GM23248 (cell line): ENCODE data around the gene RPGRIP1L. TPM values are rescaled to one million over a fixed set of nuclear protein-coding genes. Genes with fewer than 3 reads are reported as not detected.

Source experiments
- DNase-seq: peaks from one replicate; pipeline ENCODE4 v3.0.0-alpha.2; 2015
- H2AFZ ChIP-seq: fragments of 200-600 bp; sonication (generic); 2 replicates; pipeline ENCODE4 v1.6.1; 2016; ENCODE audit warnings: antibody characterized with exemption
- H3F3A ChIP-seq: fragments of 200-600 bp; sonication (generic); 2 replicates; pipeline ENCODE4 v1.6.1; 2016; ENCODE audit warnings: mild to moderate bottlenecking, antibody characterized with exemption, mixed run types; ENCODE audit not compliant: insufficient read depth
- H3K27ac ChIP-seq: fragments of 200-600 bp; sonication (generic); 2 replicates; pipeline ENCODE4 v1.5.1; 2016; ENCODE audit warnings: mild to moderate bottlenecking
- H3K27me3 ChIP-seq: fragments of 200-600 bp; sonication (generic); replicated peaks from 2 replicates; pipeline ENCODE4 v1.6.1; 2016; ENCODE audit warnings: mild to moderate bottlenecking; ENCODE audit not compliant: insufficient read depth
- H3K36me3 ChIP-seq: fragments of 200-600 bp; sonication (generic); 2 replicates; pipeline ENCODE4 v1.6.1; 2016; ENCODE audit warnings: low read depth, mild to moderate bottlenecking
- H3K4me1 ChIP-seq: fragments of 200-600 bp; sonication (generic); 2 replicates; pipeline ENCODE4 v1.6.1; 2016; ENCODE audit warnings: mild to moderate bottlenecking; ENCODE audit not compliant: insufficient read depth
- H3K4me2 ChIP-seq: fragments of 200-600 bp; sonication (generic); one replicate; pipeline ENCODE4 v1.6.1; 2016; ENCODE audit warnings: mild to moderate bottlenecking; ENCODE audit not compliant: unreplicated experiment
- H3K4me3 ChIP-seq: fragments of 200-600 bp; sonication (generic); 2 replicates; pipeline ENCODE4 v1.5.1; 2016; ENCODE audit warnings: mild to moderate bottlenecking
- H3K79me2 ChIP-seq: fragments of 200-600 bp; sonication (generic); 2 replicates; pipeline ENCODE4 v1.6.1; 2016; ENCODE audit warnings: mild to moderate bottlenecking; ENCODE audit not compliant: insufficient read depth
- H3K9ac ChIP-seq: fragments of 200-600 bp; sonication (generic); 2 replicates; pipeline ENCODE4 v1.6.1; 2016; ENCODE audit warnings: mild to moderate bottlenecking
- H3K9me2 ChIP-seq: fragments of 200-600 bp; sonication (generic); 2 replicates; pipeline ENCODE4 v1.6.1; 2016; ENCODE audit warnings: mixed run types, mild to moderate bottlenecking, moderate library complexity; ENCODE audit not compliant: insufficient read depth
- H3K9me3 ChIP-seq: fragments of 200-600 bp; sonication (generic); one replicate; pipeline ENCODE4 v1.6.1; 2017; ENCODE audit warnings: low read depth
- H4K20me1 ChIP-seq: fragments of 200-600 bp; sonication (generic); 2 replicates; pipeline ENCODE4 v1.6.0; 2016; ENCODE audit not compliant: insufficient read depth
- EZH2 ChIP-seq: fragments of 200-600 bp; sonication (generic); IDR thresholded peaks from 2 replicates; pipeline ENCODE4 v1.6.1; 2018; ENCODE audit warnings: antibody characterized with exemption, mild to moderate bottlenecking; ENCODE audit not compliant: insufficient read depth, poor library complexity, severe bottlenecking
- EZH2phosphoT487 ChIP-seq: fragments of 200-600 bp; sonication (generic); IDR thresholded peaks from 2 replicates; pipeline ENCODE4 v1.6.1; 2018; ENCODE audit warnings: antibody characterized with exemption, moderate library complexity, mild to moderate bottlenecking, low read depth; ENCODE audit not compliant: insufficient read depth
- WGBS, 2 experiments: methylation state at CpG; one replicate each; pipeline ENCODE4 v1.1.6; 2015 to 2017; ENCODE audit warnings: low lambda C conversion rate in 2 of 2, low coverage in 1 of 2; ENCODE audit errors: missing lambda C conversion rate in 2 of 2; 5-methylcytosine and 5-hydroxymethylcytosine counted together
- in situ Hi-C: fragments of 300-500 bp; cut with MboI; formaldehyde crosslinking; loops from 2 replicates; pipeline ENCODE4 v1.15.0; 2020
- polyA plus RNA-seq: library from polyadenylated mRNA; unstranded; fragments of >200 nt; fragmentation: Nextera tagmentation; extraction: Ambion mirVana; gene quantifications from 2 replicates; pipeline ENCODE4 v1.2.1, GENCODE V29; 2016
- total RNA-seq: library from RNA; depleted of rRNA; stranded (reverse); fragments of >200 nt; shearing (Covaris generic); gene quantifications from 2 replicates; pipeline ENCODE4 v1.2.3, GENCODE V29; 2014

The RPGRIP1L gene
- total and polyA plus RNA-seq, 2 experiments from 2014 or later: 16.3 to 16.8 TPM

- no peaks in the 10 kb centered on the region for H3K27me3 ChIP-seq
- H3K4me3 ChIP-seq: no peak overlapping the region
- H3K4me1 ChIP-seq: no peaks in the 10 kb centered on the region
- H3K9ac ChIP-seq: no peak overlapping the region
- no peaks in the 10 kb centered on the region for H4K20me1 ChIP-seq
- H3K9me3 ChIP-seq: no peaks in the 10 kb centered on the region
- no peak for DNase-seq
- no peak overlapping the region for H2AFZ ChIP-seq
- no peak overlapping the region for H3K4me2 ChIP-seq
- in situ Hi-C loops: no loop called here
- 88 to 89% methylated on average over 3 of the region's 3 CpGs for WGBS, 2 experiments
- no peaks in the 10 kb centered on the region for H3F3A ChIP-seq
- no peaks in the 10 kb centered on the region for H3K79me2 ChIP-seq
- TF ChIP-seq EZH2phosphoT487 (no peak), EZH2 (no peak)
- H3K27ac ChIP-seq: no peak overlapping the region
- H3K9me2 ChIP-seq: 0 out of 2 replicates have a peak, but pooled peaks cover 5% of the 10 kb centered on the region
- peaks cover 20% of the 10 kb centered on the region for H3K36me3 ChIP-seq
Observed at GRCh38 chr16:53597776-53598175, 105.9 kb downstream of the RPGRIP1L start.

DNA sequence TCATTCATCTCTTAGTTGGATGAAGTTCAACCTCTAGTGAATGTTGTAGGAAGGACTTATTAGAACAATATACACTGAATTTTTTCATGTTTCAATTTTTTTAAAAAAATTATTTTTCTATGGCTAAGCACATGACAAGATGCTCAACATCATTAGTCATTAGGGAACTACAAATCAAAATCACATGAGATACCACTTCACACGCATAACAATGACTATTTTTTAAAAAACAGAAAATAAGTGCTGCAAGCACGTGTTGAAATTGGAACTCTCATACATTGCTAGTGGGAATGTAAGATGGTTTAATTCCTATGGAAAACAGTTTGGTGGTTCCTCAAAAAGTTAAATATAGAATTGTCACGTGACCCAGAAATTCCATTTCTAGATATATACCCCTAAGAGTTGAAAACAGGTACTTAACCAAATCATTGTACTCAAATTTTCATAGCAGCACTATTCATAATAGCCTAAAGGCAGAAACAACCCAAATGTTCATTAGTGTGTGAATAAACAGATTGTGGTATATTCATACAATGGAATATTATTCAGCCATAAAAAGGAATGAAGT lies 115.5 kb downstream of the RPGRIP1L start:
- no peaks in the 10 kb centered on the region for H4K20me1 ChIP-seq
- H3K27me3 ChIP-seq: no peaks in the 10 kb centered on the region
- 32 to 39% methylated on average over 3 of the region's 3 CpGs for WGBS, 2 experiments
- H3K4me1 ChIP-seq: peaks cover 6% of the 10 kb centered on the region; the same call in 1 of the 2 replicates
- no peaks in the 10 kb centered on the region for H3K36me3 ChIP-seq
- in situ Hi-C loops: no loop called here
- H3K9me3 ChIP-seq: no peaks in the 10 kb centered on the region
- H3F3A ChIP-seq: no peaks in the 10 kb centered on the region
- DNase-seq: no peak
- H3K9ac ChIP-seq: no peak overlapping the region
- no peak for TF ChIP-seq EZH2
- no peak for TF ChIP-seq EZH2phosphoT487
- H2AFZ ChIP-seq: no peak overlapping the region
- H3K4me3 ChIP-seq: no peak overlapping the region
- no peaks in the 10 kb centered on the region for H3K79me2 ChIP-seq
- no peak overlapping the region for H3K27ac ChIP-seq
- H3K4me2 ChIP-seq: no peak overlapping the region
- H3K9me2 ChIP-seq: no peaks in the 10 kb centered on the region

GRCh38 chr16:53583401-53583800 lies 120.3 kb downstream of the RPGRIP1L start:
- no peak overlapping the region for H3K27ac ChIP-seq
- H3K4me2 ChIP-seq: no peak overlapping the region
- no peaks in the 10 kb centered on the region for H3F3A ChIP-seq
- H2AFZ ChIP-seq: no peak overlapping the region
- H3K4me1 ChIP-seq: peaks cover 6% of the 10 kb centered on the region; the same call in 1 of the 2 replicates
- in situ Hi-C loops: no loop called here
- no peaks in the 10 kb centered on the region for H3K9me2 ChIP-seq
- no peaks in the 10 kb centered on the region for H3K36me3 ChIP-seq
- 85 to 90% methylated on average over 2 of the region's 2 CpGs for WGBS, 2 experiments
- no peak overlapping the region for H3K9ac ChIP-seq
- no peak for TF ChIP-seq EZH2
- TF ChIP-seq EZH2phosphoT487: no peak
- DNase-seq: no peak
- H3K4me3 ChIP-seq: no peak overlapping the region
- H4K20me1 ChIP-seq: no peaks in the 10 kb centered on the region
- no peaks in the 10 kb centered on the region for H3K27me3 ChIP-seq
- H3K79me2 ChIP-seq: no peaks in the 10 kb centered on the region
- H3K9me3 ChIP-seq: no peaks in the 10 kb centered on the region

DNA sequence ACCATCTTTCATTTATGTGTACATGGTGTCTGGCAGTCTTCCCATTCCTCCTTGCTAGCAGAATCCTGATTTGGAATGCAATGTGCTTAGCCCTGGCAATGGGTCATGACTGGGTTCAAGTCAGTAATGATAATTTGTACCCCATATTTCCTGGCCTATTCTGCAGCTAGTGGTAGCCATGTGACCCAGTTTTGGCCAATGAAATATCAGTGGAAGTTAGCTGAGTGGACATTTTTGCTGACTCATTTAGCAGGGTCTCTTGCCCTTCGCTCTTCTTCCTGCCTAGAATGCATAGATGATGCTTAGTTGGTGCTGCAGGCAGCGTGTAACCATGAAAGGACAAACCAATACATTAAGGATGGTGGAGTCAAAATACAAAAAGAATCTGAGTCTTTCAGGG lies 121.9 kb downstream of the RPGRIP1L start:
- Histone ChIP-seq H3K79me2 (no peaks in the 10 kb centered on the region), H3K4me3 (no peak overlapping the region), H3K4me2 (no peak overlapping the region), H3K9ac (no peak overlapping the region), H4K20me1 (no peaks in the 10 kb centered on the region), H3K27me3 (no peaks in the 10 kb centered on the region), H3K36me3 (no peaks in the 10 kb centered on the region), H3K27ac (no peak overlapping the region), H3F3A (no peaks in the 10 kb centered on the region), H2AFZ (no peak overlapping the region), H3K9me2 (no peaks in the 10 kb centered on the region), H3K9me3 (no peaks in the 10 kb centered on the region), H3K4me1 (peaks cover 6% of the 10 kb centered on the region; the same call in 1 of the 2 replicates)
- TF ChIP-seq EZH2phosphoT487 (no peak), EZH2 (no peak)
- DNase-seq: no peak
- WGBS, 2 experiments: 85 to 98% methylated on average over 2 of the region's 2 CpGs
- in situ Hi-C loops: no loop called here
